ENCODE data around the gene CAMK2D. TPM values are rescaled to one million over a fixed set of nuclear protein-coding genes. Genes with fewer than 3 reads are reported as not detected.

CAMK2D gene
- total RNA-seq, 1 experiment from 2014 or later: 22.1 TPM

DNA sequence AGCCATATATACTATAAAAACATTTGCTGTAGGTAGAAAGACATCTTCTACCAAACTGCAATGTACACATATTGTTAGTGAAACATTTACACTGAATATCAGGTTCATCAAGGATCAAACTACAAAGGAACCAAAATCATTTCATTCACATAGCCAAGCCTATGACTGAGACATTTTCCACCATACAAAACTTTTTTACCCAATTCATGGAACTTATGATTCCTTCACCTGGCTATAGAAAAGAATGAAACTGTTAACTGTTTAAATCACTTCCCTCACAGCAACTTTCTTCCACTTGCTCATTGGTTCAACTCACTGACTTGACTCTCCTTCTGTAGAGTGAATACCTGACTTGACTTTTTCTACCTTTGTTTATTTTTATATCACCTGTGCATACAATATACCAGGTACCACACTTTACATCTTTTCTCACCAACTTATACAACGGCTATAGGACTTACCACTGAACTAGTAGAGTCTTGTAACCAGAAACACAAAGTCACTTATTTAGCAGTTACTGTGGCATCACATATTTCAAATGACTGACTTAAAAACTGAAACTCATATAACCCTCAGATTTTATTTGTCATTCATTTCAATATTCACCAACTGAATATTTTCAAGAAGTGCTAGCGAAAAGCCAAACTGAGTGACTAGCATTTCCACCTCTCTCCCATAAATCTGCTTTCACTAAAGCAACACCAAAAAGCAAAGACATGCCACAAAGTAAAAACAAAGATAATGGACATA, 30.9 kb downstream of the CAMK2D start:
- H3K27ac Mint-ChIP-seq (ENCODE audit: unreplicated experiment): no peak overlapping the region
- H3K36me3 Mint-ChIP-seq (ENCODE audit: insufficient read depth, unreplicated experiment): no peaks in the 10 kb centered on the region
- no peak overlapping the region for H3K4me3 Mint-ChIP-seq (ENCODE audit: low read depth, unreplicated experiment)
- TF ChIP-seq, protein P1, sequence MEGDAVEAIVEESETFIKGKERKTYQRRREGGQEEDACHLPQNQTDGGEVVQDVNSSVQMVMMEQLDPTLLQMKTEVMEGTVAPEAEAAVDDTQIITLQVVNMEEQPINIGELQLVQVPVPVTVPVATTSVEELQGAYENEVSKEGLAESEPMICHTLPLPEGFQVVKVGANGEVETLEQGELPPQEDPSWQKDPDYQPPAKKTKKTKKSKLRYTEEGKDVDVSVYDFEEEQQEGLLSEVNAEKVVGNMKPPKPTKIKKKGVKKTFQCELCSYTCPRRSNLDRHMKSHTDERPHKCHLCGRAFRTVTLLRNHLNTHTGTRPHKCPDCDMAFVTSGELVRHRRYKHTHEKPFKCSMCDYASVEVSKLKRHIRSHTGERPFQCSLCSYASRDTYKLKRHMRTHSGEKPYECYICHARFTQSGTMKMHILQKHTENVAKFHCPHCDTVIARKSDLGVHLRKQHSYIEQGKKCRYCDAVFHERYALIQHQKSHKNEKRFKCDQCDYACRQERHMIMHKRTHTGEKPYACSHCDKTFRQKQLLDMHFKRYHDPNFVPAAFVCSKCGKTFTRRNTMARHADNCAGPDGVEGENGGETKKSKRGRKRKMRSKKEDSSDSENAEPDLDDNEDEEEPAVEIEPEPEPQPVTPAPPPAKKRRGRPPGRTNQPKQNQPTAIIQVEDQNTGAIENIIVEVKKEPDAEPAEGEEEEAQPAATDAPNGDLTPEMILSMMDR (IDR thresholded peaks at IDR 0.05; ENCODE audit: unreplicated experiment): no peak
- intact Hi-C loops (cut with micrococcal nuclease; ENCODE audit: unreplicated experiment): no loop called here
- no TSS peak for BruUV-seq (replicated peaks)
- H3K27me3 Mint-ChIP-seq (ENCODE audit: unreplicated experiment): no peaks in the 10 kb centered on the region
- H3K9me3 Mint-ChIP-seq (ENCODE audit: low read depth, unreplicated experiment): no peaks in the 10 kb centered on the region
- no peak for DNase-seq
- no peaks in the 10 kb centered on the region for H3K4me1 Mint-ChIP-seq (ENCODE audit: low read depth, unreplicated experiment)
- CTCF ChIA-PET: no interaction called here

DNA sequence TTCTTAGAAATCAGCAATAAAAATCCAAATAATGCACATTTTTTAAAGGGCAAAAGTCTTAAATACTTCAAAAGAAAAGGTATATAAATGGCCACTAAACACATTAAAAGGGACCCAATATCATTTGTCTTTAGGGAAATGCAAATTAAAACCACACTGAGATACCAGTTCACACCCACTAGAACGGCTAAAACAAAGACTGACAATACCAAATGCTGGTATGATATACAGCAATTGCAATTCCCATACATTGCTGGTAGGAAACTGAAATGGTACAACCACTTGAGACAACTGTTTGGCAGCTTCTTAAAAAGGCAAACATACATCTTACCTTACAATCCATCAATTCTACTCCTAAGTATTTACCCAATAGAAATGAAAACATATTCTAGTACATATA, 33.7 kb downstream of the CAMK2D start:
- TF ChIP-seq, protein P1 (IDR thresholded peaks at IDR 0.05; ENCODE audit: unreplicated experiment): no peak
- no peak for DNase-seq
- no TSS peak for BruUV-seq (replicated peaks)
- no peaks in the 10 kb centered on the region for H3K27me3 Mint-ChIP-seq (ENCODE audit: unreplicated experiment)
- H3K36me3 Mint-ChIP-seq (ENCODE audit: insufficient read depth, unreplicated experiment): no peaks in the 10 kb centered on the region
- no peak overlapping the region for H3K4me3 Mint-ChIP-seq (ENCODE audit: low read depth, unreplicated experiment)
- intact Hi-C loops (cut with micrococcal nuclease; ENCODE audit: unreplicated experiment): no loop called here
- no peaks in the 10 kb centered on the region for H3K9me3 Mint-ChIP-seq (ENCODE audit: low read depth, unreplicated experiment)
- CTCF ChIA-PET: no interaction called here
- no peak overlapping the region for H3K27ac Mint-ChIP-seq (ENCODE audit: unreplicated experiment)
- H3K4me1 Mint-ChIP-seq (ENCODE audit: low read depth, unreplicated experiment): no peaks in the 10 kb centered on the region

DNA sequence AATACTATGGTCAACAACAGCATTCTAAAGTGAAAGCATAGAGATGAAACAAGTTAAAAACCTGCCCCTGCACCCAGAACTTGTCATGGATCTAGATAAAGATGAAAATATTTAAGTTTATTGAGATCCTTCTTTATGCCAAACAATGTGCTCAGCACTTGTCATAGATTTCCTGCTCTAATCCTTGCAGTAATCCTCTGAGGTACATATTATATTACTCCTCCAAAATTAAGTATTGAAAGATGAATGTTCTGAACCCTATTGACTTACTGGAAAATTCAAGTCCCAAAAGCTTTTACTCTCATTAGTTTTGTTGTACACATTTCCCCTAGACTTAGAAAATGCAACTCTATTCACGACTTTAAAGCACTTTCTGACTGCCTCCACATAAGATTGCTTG, 35.6 kb downstream of the CAMK2D start:
- DNase-seq: no peak
- CTCF ChIA-PET: interaction anchor here (0.5 kb wide), 1 partner anchor 547 kb away, joined by 3 read pairs; no protein-coding TSS in a partner anchor
- BruUV-seq (replicated peaks): no TSS peak
- TF ChIP-seq, protein P1 (IDR thresholded peaks at IDR 0.05; ENCODE audit: unreplicated experiment): no peak
- H3K4me3 Mint-ChIP-seq (ENCODE audit: low read depth, unreplicated experiment): no peak overlapping the region
- H3K9me3 Mint-ChIP-seq (ENCODE audit: low read depth, unreplicated experiment): no peaks in the 10 kb centered on the region
- H3K36me3 Mint-ChIP-seq (ENCODE audit: insufficient read depth, unreplicated experiment): no peaks in the 10 kb centered on the region
- no peak overlapping the region for H3K27ac Mint-ChIP-seq (ENCODE audit: unreplicated experiment)
- no peaks in the 10 kb centered on the region for H3K27me3 Mint-ChIP-seq (ENCODE audit: unreplicated experiment)
- intact Hi-C loops (cut with micrococcal nuclease; ENCODE audit: unreplicated experiment): no loop called here
- no peaks in the 10 kb centered on the region for H3K4me1 Mint-ChIP-seq (ENCODE audit: low read depth, unreplicated experiment)

DNA sequence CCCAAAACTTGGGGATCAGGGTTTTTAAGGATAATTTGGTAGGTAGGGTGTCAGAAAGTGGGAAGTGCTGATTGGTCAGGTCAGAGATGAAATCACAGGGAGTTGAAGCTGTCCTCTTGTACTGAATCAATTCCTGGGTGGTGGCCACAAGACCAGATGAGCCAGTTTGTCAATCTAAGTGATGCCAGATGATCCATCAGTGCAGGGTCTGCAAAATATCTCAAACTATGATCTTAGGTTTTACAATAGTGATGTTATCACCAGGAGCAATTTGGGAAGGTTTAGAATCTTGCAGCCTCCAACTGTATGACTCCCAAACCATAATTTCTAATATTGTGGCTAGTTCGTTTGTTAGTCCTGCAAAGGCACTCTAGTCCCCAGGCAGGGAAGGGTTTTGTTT, 43.3 kb downstream of the CAMK2D start:
- CTCF ChIA-PET: no interaction called here
- no peaks in the 10 kb centered on the region for H3K4me1 Mint-ChIP-seq (ENCODE audit: low read depth, unreplicated experiment)
- intact Hi-C loops (cut with micrococcal nuclease; ENCODE audit: unreplicated experiment): no loop called here
- H3K36me3 Mint-ChIP-seq (ENCODE audit: insufficient read depth, unreplicated experiment): no peaks in the 10 kb centered on the region
- peaks cover 3% of the 10 kb centered on the region for H3K9me3 Mint-ChIP-seq (ENCODE audit: low read depth, unreplicated experiment)
- no peak overlapping the region for H3K4me3 Mint-ChIP-seq (ENCODE audit: low read depth, unreplicated experiment)
- no peak overlapping the region for H3K27ac Mint-ChIP-seq (ENCODE audit: unreplicated experiment)
- BruUV-seq (replicated peaks): no TSS peak
- H3K27me3 Mint-ChIP-seq (ENCODE audit: unreplicated experiment): no peaks in the 10 kb centered on the region
- no peak for DNase-seq
- TF ChIP-seq, protein P1 (IDR thresholded peaks at IDR 0.05; ENCODE audit: unreplicated experiment): no peak

Measured in Calu3 (cell line).